Stimulated activated CD8-positive, alpha-beta memory T cell treated with anti-CD3 and anti-CD28 coated beads, Interleukin-15, amount 100 ng/mL, for 24 hours (primary cell): Measurements from ENCODE around the gene TMEM18.
"Not testable (repeated sequence)": the region's sequence is repeated elsewhere in the genome, so short reads cannot be mapped to it uniquely, and the experiment has no call there.

Experiments
- DNase-seq: peaks from one replicate; pipeline ENCODE4 v3.0.0-alpha.2; 2020; ENCODE audit warnings: low read depth

TMEM18 gene

GRCh38 chr2:677056-677958 is at the start of gene TMEM18:
TSS of gene TMEM18 (minus strand) at chr2:677406. CDS start at chr2:677345, 61 bp downstream.
- DNase-seq = no peak

- DNase-seq = no peak
Measured at GRCh38 chr2:726169-726568, 49.0 kb upstream of the TMEM18 start.

- DNase-seq = no peak
Measured at GRCh38 chr2:725468-725867, 48.3 kb upstream of the TMEM18 start.

GRCh38 chr2:723761-724160 is 46.6 kb upstream of the TMEM18 start:
- no peak for DNase-seq

- no peak for DNase-seq
Measured at GRCh38 chr2:720842-721241, 43.6 kb upstream of the TMEM18 start.

- DNase-seq = no peak
Measured at GRCh38 chr2:719734-720133, 42.5 kb upstream of the TMEM18 start.

GRCh38 chr2:719191-719590 is 42.0 kb upstream of the TMEM18 start:
- no peak for DNase-seq

GRCh38 chr2:717661-718060 is 40.5 kb upstream of the TMEM18 start:
- no peak for DNase-seq

GRCh38 chr2:715854-716560 is 38.8 kb upstream of the TMEM18 start:
- no peak for DNase-seq

GRCh38 chr2:715038-715437 is 37.8 kb upstream of the TMEM18 start:
- no peak for DNase-seq

GRCh38 chr2:714005-714741 is 37.0 kb upstream of the TMEM18 start:
- no peak for DNase-seq

- DNase-seq = no peak
Measured at GRCh38 chr2:710867-711665, 33.9 kb upstream of the TMEM18 start.

GRCh38 chr2:709138-709765 is 32.0 kb upstream of the TMEM18 start:
- no peak for DNase-seq

GRCh38 chr2:708667-709066 is 31.5 kb upstream of the TMEM18 start:
- no peak for DNase-seq

- no peak for DNase-seq
Measured at GRCh38 chr2:705971-706511, 28.8 kb upstream of the TMEM18 start.

GRCh38 chr2:702765-703164 is 25.6 kb upstream of the TMEM18 start:
- not testable (repeated sequence) for DNase-seq

GRCh38 chr2:696999-697627 is 19.9 kb upstream of the TMEM18 start:
- no peak for DNase-seq

GRCh38 chr2:696463-696862 is 19.3 kb upstream of the TMEM18 start:
- DNase-seq = no peak

- DNase-seq = no peak
Measured at GRCh38 chr2:694906-695510, 17.8 kb upstream of the TMEM18 start.

GRCh38 chr2:694174-694573 is 17.0 kb upstream of the TMEM18 start:
- no peak for DNase-seq
